Measurements from ENCODE around the gene TBC1D3L.
"Not testable (repeated sequence)": the region's sequence is repeated elsewhere in the genome, so short reads cannot be mapped to it uniquely, and the experiment has no call there.

The TBC1D3L gene

GRCh38 chr17:37988960-37989359, at the start of gene TBC1D3L:
Gene TBC1D3L, minus strand, starts transcription at chr17:37989060. Its CDS starts 1,540 bp downstream, at chr17:37987520.
- not testable (repeated sequence) for DNase-seq

- DNase-seq, result not testable (repeated sequence)
Observed at GRCh38 chr17:38003676-38004075, 14.8 kb upstream of the TBC1D3L start, which contains the start of gene TBC1D3D. Gene TBC1D3D, plus strand, starts transcription at chr17:38003976. Its CDS starts 1,585 bp downstream, at chr17:38005561.

All from right forelimb (tissue), 1 donor.